Central memory CD8-positive, alpha-beta T cell (primary cell): ENCODE data around the gene DTD1.

Source experiments
- ATAC-seq: fragments of 150-1000 bp; cut with Tn5 transposase; replicated peaks from 2 replicates; pipeline ENCODE4 v1.10.0; 2022; ENCODE audit warnings: mild to moderate bottlenecking, moderate FRiP score, moderate number of reproducible peaks; ENCODE audit not compliant: poor library complexity, severe bottlenecking; ENCODE audit errors: extremely low read depth
- DNase-seq, 2 donors: peaks; one replicate each; pipeline ENCODE4 v3.0.0; 2021; ENCODE audit warnings: low spot score in 2 of 2
- H3K27ac Mint-ChIP-seq: one replicate; pipeline ENCODE4 v1.8.0; 2022; ENCODE audit warnings: low read depth, mild to moderate bottlenecking, moderate library complexity, mixed read lengths
- H3K27me3 Mint-ChIP-seq: one replicate; pipeline ENCODE4 v1.8.0; 2022; ENCODE audit warnings: mixed read lengths
- H3K36me3 Mint-ChIP-seq: one replicate; pipeline ENCODE4 v1.8.0; 2022; ENCODE audit warnings: mild to moderate bottlenecking, moderate library complexity, mixed read lengths; ENCODE audit not compliant: insufficient read depth
- H3K4me1 Mint-ChIP-seq: one replicate; pipeline ENCODE4 v1.8.0; 2022; ENCODE audit warnings: mixed read lengths
- H3K4me3 Mint-ChIP-seq: one replicate; pipeline ENCODE4 v1.8.0; 2022; ENCODE audit warnings: mild to moderate bottlenecking, moderate library complexity, mixed read lengths
- H3K9me3 Mint-ChIP-seq: one replicate; pipeline ENCODE4 v1.8.0; 2022; ENCODE audit warnings: mixed read lengths

DTD1 gene

DNA sequence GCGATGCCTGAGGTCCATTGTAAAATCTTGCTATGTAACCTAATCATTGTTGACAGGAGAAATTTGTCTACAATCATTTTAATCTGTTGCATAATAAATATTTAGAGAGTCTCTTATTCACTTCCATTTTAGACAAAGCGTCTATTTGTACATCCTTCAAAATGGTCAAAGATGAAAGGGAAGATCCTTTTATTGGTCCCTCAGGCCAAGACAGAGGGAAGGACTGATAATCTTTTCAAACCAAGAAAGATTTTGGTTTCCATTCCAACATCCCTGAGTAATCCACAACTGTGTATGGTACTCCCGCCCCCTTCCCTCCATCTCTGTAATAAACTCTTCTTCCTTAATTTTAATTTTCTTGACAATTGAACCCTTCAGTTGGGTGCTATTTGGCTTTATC, 114.1 kb downstream of the DTD1 start:
- Mint-ChIP-seq H3K27ac (no peak overlapping the region), H3K4me3 (no peak overlapping the region)
- no peak for ATAC-seq

DNA sequence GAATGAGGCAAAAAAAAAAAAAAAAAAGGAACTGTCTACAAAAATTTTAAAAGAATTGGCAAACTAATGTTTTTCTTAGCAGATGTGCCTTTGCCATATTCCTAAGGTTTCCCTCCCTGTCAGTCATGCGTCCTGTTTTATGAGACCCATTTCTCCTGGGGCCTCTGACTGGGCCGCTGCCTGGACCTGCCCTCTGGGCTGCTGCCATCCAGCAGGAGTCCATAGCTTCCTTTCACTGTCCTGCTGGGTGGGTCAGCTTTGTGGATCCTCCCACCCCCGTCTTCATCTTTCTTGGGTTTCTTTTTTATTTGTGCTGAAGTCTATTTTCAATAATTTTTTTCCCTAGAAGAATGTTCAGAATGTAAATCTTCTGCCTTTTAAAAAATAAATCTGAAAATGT, 114.9 kb downstream of the DTD1 start:
- no peak overlapping the region for H3K4me3 Mint-ChIP-seq
- H3K27me3 Mint-ChIP-seq: no peaks in the 10 kb centered on the region
- H3K9me3 Mint-ChIP-seq: no peaks in the 10 kb centered on the region
- peaks cover 34% of the 10 kb centered on the region for H3K4me1 Mint-ChIP-seq
- H3K27ac Mint-ChIP-seq: no peak overlapping the region
- H3K36me3 Mint-ChIP-seq: peaks cover 2% of the 10 kb centered on the region
- ATAC-seq: no peak
- no peak for DNase-seq

More for the DNA sequence above, 114.1 kb downstream of the DTD1 start:
- peaks cover 34% of the 10 kb centered on the region for H3K4me1 Mint-ChIP-seq
- H3K27me3 Mint-ChIP-seq: no peaks in the 10 kb centered on the region
- DNase-seq: no peak
- peaks cover 2% of the 10 kb centered on the region for H3K36me3 Mint-ChIP-seq
- no peaks in the 10 kb centered on the region for H3K9me3 Mint-ChIP-seq

DNA sequence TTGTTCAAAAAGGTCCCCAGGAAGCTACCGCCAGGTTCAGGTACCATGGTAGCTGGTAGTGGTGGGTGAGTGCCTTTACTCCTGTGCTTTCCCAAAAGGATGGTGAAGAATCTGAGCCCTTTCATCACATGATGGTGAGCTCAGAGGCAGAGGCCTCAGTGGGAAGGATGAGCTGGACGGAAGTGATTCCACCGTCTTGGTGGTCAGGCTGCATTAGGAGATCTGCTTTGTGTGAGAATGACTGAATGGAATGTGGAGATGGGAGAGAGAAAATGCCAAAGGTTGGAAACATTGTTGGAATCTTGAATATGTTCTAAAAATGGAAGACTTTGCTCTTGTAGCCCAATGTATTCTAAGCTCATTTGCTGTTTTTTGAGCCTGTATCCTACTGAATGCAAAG, 117.6 kb downstream of the DTD1 start:
- H3K4me3 Mint-ChIP-seq: no peak overlapping the region
- no peak for DNase-seq
- peaks cover 32% of the 10 kb centered on the region for H3K4me1 Mint-ChIP-seq
- H3K9me3 Mint-ChIP-seq: no peaks in the 10 kb centered on the region
- peaks cover 2% of the 10 kb centered on the region for H3K36me3 Mint-ChIP-seq
- H3K27me3 Mint-ChIP-seq: no peaks in the 10 kb centered on the region
- H3K27ac Mint-ChIP-seq: no peak overlapping the region
- ATAC-seq: no peak

DNA sequence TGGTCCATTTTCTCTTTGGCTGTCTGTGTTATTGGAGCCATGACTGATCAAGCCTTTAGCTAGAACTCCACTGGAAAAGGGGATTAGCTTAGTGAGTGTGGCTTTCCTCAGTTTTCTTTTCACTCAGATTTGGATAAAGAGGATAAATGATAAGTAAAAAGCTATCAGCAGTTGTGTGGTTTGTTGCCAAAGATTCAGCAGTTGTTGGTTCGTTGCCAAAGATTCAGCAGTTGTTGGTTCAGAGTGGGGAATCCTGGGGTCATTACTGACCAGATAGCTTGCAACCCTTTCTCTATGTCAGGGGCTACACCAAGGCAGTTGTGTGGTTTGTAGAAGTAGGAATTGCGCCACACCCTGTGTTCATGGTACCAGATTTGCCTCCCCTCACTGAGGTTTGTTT, 118.1 kb downstream of the DTD1 start:
- H3K27me3 Mint-ChIP-seq: no peaks in the 10 kb centered on the region
- H3K36me3 Mint-ChIP-seq: peaks cover 3% of the 10 kb centered on the region
- no peak overlapping the region for H3K27ac Mint-ChIP-seq
- H3K4me3 Mint-ChIP-seq: no peak overlapping the region
- H3K4me1 Mint-ChIP-seq: peaks cover 34% of the 10 kb centered on the region
- no peaks in the 10 kb centered on the region for H3K9me3 Mint-ChIP-seq
- DNase-seq (no peak), ATAC-seq (no peak)

DNA sequence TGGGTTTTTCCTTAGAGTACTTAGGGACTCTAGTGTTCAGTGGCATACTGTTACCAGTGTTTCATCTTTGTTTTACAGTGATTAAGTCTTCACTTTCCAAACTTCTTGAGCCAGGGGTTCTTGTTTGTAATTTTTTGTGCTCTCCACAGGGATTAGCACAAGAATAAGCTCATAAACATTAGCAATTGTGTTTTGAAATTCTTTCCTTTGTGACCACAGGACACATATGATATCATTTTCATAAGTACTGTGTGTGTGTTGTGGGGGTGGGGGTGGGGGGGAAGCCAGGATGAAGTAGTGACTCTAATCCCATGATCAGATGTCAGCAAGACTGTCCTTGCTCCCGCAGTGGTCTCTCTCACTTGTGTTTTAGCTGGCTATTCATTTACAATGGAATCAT, 124.3 kb downstream of the DTD1 start:
- Mint-ChIP-seq H3K27me3 (no peaks in the 10 kb centered on the region), H3K4me1 (peaks cover 28% of the 10 kb centered on the region), H3K27ac (no peak overlapping the region), H3K4me3 (no peak overlapping the region), H3K9me3 (no peaks in the 10 kb centered on the region), H3K36me3 (peaks cover 2% of the 10 kb centered on the region)
- ATAC-seq (no peak), DNase-seq (no peak)

DNA sequence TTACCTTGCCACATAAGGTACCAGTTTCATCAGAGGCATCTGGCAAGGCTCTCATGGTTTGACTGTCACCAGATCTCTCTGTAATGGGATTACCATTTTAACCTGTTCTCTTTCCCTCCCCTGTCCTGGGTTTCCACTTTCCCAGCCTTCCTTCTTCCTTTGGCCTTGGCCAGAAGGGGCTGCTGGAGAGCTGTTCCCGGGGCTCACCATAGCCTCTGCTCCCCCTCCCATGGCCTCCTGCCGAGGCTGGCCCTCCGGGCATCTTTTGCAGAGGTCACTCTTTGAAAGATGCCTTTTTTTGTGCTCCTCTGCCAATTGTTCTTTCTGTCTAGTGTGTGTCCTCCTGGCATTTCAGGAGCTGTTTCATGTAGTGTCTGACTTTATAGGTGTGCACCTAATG, 125.0 kb downstream of the DTD1 start:
- DNase-seq (no peak), ATAC-seq (no peak)
- Mint-ChIP-seq H3K4me3 (no peak overlapping the region), H3K27me3 (no peaks in the 10 kb centered on the region), H3K9me3 (no peaks in the 10 kb centered on the region), H3K4me1 (peaks cover 29% of the 10 kb centered on the region), H3K27ac (no peak overlapping the region), H3K36me3 (peaks cover 2% of the 10 kb centered on the region)

DNA sequence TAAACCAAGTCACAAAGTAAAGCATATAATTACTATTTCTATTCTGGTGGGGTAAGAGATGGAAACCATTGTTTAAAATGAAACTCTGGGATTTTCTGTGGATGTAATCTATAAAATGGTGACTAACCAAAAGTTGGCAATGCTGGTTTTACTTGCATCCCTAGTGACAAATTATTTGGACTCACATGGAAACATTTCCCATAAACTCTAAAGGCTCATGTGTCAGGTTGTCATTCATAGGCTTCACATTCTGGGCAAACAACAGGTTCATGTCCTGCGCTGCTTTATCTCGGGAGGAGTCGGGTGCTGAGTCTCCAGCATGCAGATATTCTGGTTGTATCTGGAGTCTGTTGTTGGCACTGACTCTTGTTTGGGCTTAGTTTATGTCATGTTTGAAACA, 127.7 kb downstream of the DTD1 start:
- ATAC-seq (no peak), DNase-seq (no peak)
- Mint-ChIP-seq H3K4me1 (peaks cover 25% of the 10 kb centered on the region), H3K36me3 (peaks cover 4% of the 10 kb centered on the region), H3K27me3 (no peaks in the 10 kb centered on the region), H3K27ac (no peak overlapping the region), H3K4me3 (no peak overlapping the region), H3K9me3 (no peaks in the 10 kb centered on the region)

DNA sequence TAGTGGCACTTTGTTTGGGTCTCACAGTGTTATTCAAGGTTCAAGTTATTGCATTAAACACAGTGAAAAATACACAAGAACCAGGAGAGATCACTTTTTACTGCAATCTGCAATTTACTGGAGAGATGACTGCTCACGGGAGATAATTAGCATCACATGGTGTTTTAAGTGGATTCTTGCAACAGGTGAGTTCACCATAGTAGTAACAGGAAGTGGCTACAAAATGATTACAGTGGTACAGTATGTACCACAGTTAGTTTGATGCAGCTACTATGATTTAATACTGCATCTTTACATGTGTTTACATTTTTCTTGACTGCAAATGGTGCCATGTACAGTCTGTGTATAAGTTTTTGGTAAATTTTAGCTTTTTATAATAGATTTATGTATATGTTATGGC, 129.2 kb downstream of the DTD1 start:
- no peaks in the 10 kb centered on the region for H3K9me3 Mint-ChIP-seq
- DNase-seq: no peak
- H3K4me1 Mint-ChIP-seq: peaks cover 14% of the 10 kb centered on the region
- no peak overlapping the region for H3K4me3 Mint-ChIP-seq
- H3K27ac Mint-ChIP-seq: no peak overlapping the region
- H3K36me3 Mint-ChIP-seq: peaks cover 2% of the 10 kb centered on the region
- no peak for ATAC-seq
- no peaks in the 10 kb centered on the region for H3K27me3 Mint-ChIP-seq

DNA sequence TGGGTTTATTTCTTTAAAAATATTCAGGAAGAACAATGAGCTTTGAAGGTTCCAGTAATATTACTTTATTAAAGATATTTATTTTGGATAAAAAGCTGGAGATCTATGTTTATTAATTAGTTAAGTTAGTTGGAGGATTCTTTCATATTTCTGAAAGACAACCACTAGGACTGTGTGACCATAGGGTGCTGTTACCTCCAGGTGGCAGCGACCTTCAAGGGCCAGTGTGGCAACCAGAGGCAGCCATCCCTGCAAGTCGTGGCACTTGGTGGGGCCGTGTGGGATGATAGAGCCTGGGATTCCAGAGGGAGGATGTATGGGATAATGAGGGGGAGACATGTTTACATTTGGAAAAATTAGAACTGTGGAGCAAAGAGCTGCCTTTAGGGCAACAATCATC, 130.3 kb downstream of the DTD1 start:
- Mint-ChIP-seq H3K27me3 (no peaks in the 10 kb centered on the region), H3K36me3 (peaks cover 2% of the 10 kb centered on the region), H3K9me3 (no peaks in the 10 kb centered on the region), H3K4me1 (peaks cover 23% of the 10 kb centered on the region), H3K4me3 (no peak overlapping the region), H3K27ac (peak overlapping the region; percentile 76)
- no peak for DNase-seq
- ATAC-seq: no peak

DNA sequence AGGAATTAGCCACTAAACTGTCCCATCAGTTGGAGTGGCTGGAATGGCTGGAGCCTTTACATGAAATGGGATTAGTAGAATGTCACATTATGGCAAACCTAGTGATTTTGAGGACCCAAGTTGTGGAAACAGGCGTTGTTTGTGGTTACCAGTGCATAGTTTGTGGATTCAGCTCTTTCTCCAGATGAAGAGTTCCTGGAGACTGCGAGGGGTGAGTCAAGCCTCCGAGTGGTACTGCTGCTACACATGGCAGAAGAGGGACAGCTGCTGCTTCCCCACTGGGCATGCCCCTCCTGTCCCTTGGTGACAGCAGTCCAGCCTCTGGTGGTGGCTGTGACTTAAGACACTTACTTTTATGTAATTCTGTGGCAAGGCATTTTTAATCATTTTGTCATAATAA, 131.6 kb downstream of the DTD1 start:
- no peak overlapping the region for H3K4me3 Mint-ChIP-seq
- H3K27ac Mint-ChIP-seq: no peak overlapping the region

DNA sequence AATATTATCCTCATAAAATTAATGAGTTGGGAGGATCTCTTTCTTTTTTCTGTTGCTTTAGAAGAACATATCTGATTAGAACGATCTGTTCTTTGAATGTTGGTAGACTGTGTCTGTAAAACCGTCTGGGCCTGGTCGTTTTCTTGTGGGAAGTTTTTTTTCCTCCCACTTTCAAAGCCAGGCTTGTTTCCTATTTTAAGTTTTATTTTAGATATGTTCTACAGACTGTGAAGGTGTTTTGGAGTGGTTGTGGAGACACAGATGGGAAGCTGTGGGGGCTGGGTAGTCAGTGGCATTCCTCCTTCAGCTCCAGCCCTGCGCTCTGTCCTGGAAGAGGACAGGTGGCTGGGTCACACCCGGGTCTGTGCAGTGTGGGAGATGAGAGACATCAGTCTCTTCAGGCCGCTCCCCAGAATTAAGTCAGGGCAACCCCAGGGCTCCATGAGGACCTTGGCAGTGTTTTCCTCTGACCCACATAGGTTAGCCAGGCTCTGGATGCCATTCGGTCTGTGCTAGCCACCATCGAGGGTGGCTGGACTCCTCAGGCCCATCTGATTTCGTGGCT, 133.8 kb downstream of the DTD1 start:
- Mint-ChIP-seq H3K4me1 (peaks cover 39% of the 10 kb centered on the region), H3K27ac (no peak overlapping the region), H3K9me3 (no peaks in the 10 kb centered on the region), H3K36me3 (peaks cover 2% of the 10 kb centered on the region), H3K27me3 (no peaks in the 10 kb centered on the region), H3K4me3 (no peak overlapping the region)
- ATAC-seq (no peak), DNase-seq (no peak)

More for the DNA sequence above, 131.6 kb downstream of the DTD1 start:
- Mint-ChIP-seq H3K36me3 (peaks cover 2% of the 10 kb centered on the region), H3K4me1 (peaks cover 23% of the 10 kb centered on the region), H3K9me3 (no peaks in the 10 kb centered on the region), H3K27me3 (no peaks in the 10 kb centered on the region)
- ATAC-seq: no peak
- no peak for DNase-seq

DNA sequence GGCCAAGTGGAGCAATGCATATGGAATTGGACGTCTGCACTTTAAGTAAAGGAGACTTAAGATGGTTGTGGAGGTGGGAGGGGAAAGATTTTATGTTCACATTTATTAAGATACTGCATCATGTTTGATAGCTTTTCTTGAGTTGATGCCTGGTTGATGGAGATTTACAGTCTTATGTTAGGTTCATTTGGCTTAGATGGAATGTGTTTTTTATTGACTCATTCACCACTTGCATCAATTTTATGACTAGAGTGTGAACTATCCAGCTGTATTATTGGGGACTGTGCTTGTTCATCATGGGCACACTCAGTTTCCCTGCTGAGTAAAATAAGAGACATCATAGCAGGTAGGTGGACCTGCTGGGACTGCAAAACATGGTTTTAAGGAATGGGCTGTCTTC, 134.5 kb downstream of the DTD1 start:
- ATAC-seq (no peak), DNase-seq (no peak)
- Mint-ChIP-seq H3K36me3 (peaks cover 2% of the 10 kb centered on the region), H3K9me3 (no peaks in the 10 kb centered on the region), H3K4me1 (peaks cover 41% of the 10 kb centered on the region), H3K27ac (no peak overlapping the region), H3K4me3 (no peak overlapping the region), H3K27me3 (no peaks in the 10 kb centered on the region)

DNA sequence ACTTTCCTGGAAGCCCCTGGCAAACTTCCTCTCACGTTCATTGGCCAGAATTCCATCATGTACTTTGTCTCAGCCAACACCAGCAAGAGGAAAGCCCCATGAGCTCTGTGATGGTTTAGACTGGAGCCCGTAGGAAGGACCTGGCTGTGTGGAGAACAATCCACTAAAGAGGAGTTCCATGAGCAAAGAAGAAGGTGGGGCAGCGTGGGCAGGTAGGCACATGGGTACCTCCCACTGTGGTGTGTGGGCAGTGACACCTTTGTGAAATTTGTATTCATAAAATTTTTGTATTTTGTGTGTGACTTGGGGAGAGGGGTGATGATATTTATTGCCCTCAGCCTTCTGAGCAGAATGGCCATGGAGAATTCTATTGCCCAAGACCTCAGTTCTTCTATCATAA, 136.2 kb downstream of the DTD1 start:
- DNase-seq (no peak), ATAC-seq (no peak)
- Mint-ChIP-seq H3K4me1 (peaks cover 49% of the 10 kb centered on the region), H3K27ac (no peak overlapping the region), H3K9me3 (no peaks in the 10 kb centered on the region), H3K36me3 (peaks cover under 1% of the 10 kb centered on the region), H3K4me3 (no peak overlapping the region), H3K27me3 (no peaks in the 10 kb centered on the region)
